Endothelial cell of umbilical vein (primary cell): ENCODE data around the gene CIRBP.

Experiments used
- EZH2 ChIP-seq: IDR thresholded peaks from 2 replicates; pipeline ENCODE4 v1.6.1; 2012; ENCODE audit warnings: borderline replicate concordance, low read depth, mild to moderate bottlenecking, moderate library complexity, low read length, inconsistent platforms; ENCODE audit not compliant: severe bottlenecking
- FOS ChIP-seq: IDR thresholded peaks from 2 replicates; pipeline ENCODE4 v1.6.1; 2011; ENCODE audit warnings: mild to moderate bottlenecking, low read length, moderate library complexity, borderline replicate concordance; ENCODE audit not compliant: insufficient read depth
- GATA2 ChIP-seq: IDR thresholded peaks from 2 replicates; pipeline ENCODE4 v1.7.0; 2011; ENCODE audit warnings: low read depth, mild to moderate bottlenecking, moderate library complexity, mixed read lengths, low read length; ENCODE audit not compliant: insufficient read length, insufficient read depth
- JUN ChIP-seq: IDR thresholded peaks from 2 replicates; pipeline ENCODE4 v1.6.1; 2011; ENCODE audit warnings: borderline replicate concordance, low read depth; ENCODE audit not compliant: insufficient read length, insufficient read depth
- MYC ChIP-seq: IDR thresholded peaks from one replicate; pipeline ENCODE4 v1.6.1; 2011; ENCODE audit warnings: mild to moderate bottlenecking, low read depth, low read length
- POLR2A ChIP-seq: IDR thresholded peaks from 2 replicates; pipeline ENCODE4 v1.6.1; 2012; ENCODE audit warnings: low read depth, mild to moderate bottlenecking, control low read depth, low read length
- POLR2AphosphoS5 ChIP-seq: IDR thresholded peaks from 2 replicates; pipeline ENCODE4 v1.6.1; 2012; ENCODE audit warnings: low read depth, mild to moderate bottlenecking, control low read depth, low read length, moderate library complexity; ENCODE audit not compliant: insufficient read depth
- TF ChIP-seq, protein P1 (sequence below), 2 donors: IDR thresholded peaks; 1 replicate in 1 of 2; 2 replicates in 1 of 2; pipeline ENCODE4 v1.5.1; 2011; ENCODE audit warnings: low read length in 2 of 2, mild to moderate bottlenecking in 2 of 2, moderate library complexity in 2 of 2, control low read depth in 1 of 2, inconsistent platforms in 1 of 2, low read depth in 1 of 2; ENCODE audit not compliant: insufficient read depth in 1 of 2; ENCODE audit errors: extremely low read depth in 1 of 2
- TF ChIP-seq, protein P2 (sequence below): IDR thresholded peaks from 2 replicates; pipeline ENCODE4 v1.6.1; 2011; ENCODE audit not compliant: insufficient read depth, insufficient read length

DNA sequence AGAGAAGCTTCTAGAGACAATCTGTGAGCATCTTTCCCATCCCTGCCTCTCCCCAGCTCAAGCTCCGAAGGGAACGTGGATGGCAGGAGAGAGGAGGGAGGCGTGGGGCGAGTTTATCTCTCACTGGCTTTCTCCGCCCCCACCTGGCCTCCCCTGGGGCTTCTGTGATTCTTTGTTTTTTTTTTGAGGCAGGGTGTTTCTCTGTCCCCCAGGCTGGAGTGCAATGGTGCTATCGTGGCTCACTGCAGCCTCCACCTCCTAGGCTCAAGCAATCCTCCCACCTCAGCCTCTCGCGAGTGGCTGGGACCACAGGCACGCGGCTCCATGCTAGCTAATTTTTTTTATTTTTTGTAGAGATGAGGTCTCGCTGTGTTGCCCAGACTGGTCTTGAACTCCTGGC is 39.6 kb downstream of the CIRBP start:
- TF ChIP-seq, protein P1, sequence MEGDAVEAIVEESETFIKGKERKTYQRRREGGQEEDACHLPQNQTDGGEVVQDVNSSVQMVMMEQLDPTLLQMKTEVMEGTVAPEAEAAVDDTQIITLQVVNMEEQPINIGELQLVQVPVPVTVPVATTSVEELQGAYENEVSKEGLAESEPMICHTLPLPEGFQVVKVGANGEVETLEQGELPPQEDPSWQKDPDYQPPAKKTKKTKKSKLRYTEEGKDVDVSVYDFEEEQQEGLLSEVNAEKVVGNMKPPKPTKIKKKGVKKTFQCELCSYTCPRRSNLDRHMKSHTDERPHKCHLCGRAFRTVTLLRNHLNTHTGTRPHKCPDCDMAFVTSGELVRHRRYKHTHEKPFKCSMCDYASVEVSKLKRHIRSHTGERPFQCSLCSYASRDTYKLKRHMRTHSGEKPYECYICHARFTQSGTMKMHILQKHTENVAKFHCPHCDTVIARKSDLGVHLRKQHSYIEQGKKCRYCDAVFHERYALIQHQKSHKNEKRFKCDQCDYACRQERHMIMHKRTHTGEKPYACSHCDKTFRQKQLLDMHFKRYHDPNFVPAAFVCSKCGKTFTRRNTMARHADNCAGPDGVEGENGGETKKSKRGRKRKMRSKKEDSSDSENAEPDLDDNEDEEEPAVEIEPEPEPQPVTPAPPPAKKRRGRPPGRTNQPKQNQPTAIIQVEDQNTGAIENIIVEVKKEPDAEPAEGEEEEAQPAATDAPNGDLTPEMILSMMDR (IDR thresholded peaks at IDR 0.05; ENCODE audit: extremely low read depth in 1 of 2, insufficient read depth in 1 of 2, low read depth in 1 of 2, low read length in 2 of 2) = no peak
- TF ChIP-seq EZH2 (no peak), POLR2AphosphoS5 (no peak), POLR2A (no peak), JUN (no peak), GATA2 (no peak), MYC (no peak), FOS (no peak)
- TF ChIP-seq, protein P2, sequence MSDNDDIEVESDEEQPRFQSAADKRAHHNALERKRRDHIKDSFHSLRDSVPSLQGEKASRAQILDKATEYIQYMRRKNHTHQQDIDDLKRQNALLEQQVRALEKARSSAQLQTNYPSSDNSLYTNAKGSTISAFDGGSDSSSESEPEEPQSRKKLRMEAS = no peak
